Mucosa of gallbladder (tissue), 1 donor: ENCODE measurements around the gene MT2A. TPM values are rescaled to one million over a fixed set of nuclear protein-coding genes. Genes with fewer than 3 reads are reported as not detected.
"Not testable (repeated sequence)": the region's sequence is repeated elsewhere in the genome, so short reads cannot be mapped to it uniquely, and the experiment has no call there.

Source experiments
- DNase-seq: peaks from one replicate; pipeline ENCODE4 v3.0.0-alpha.2; 2020; ENCODE audit warnings: low spot score
- total RNA-seq: library from RNA; stranded (reverse); gene quantifications from one replicate; pipeline ENCODE4 v1.2.1, GENCODE V29; 2021
- donor health status: DM: no; HTN: no; CAD: no.

Gene MT2A
- 157 TPM for total RNA-seq

- peak; percentile 95 for DNase-seq
These were observed at the start of gene MT2A for GRCh38 chr16:56608043-56608875. Gene MT2A (plus strand): TSS chr16:56608584. CDS start chr16:56608656, 72 bp downstream.

- DNase-seq: no peak
These were observed 49.3 kb upstream of the MT2A start for GRCh38 chr16:56559109-56559508.

- DNase-seq: no peak
These were observed 47.9 kb upstream of the MT2A start for GRCh38 chr16:56560447-56560846.

GRCh38 chr16:56561126-56561525, 47.3 kb upstream of the MT2A start:
- no peak for DNase-seq

- no peak for DNase-seq
These were observed 43.4 kb upstream of the MT2A start, which contains the start of gene MT4 for GRCh38 chr16:56564793-56565477. Gene MT4 (plus strand): TSS chr16:56565073. CDS start chr16:56565129, 56 bp downstream.

GRCh38 chr16:56569971-56570370, 38.4 kb upstream of the MT2A start:
- DNase-seq: no peak

- no peak for DNase-seq
These were observed 36.9 kb upstream of the MT2A start for GRCh38 chr16:56571525-56571924.

- no peak for DNase-seq
These were observed 33.8 kb upstream of the MT2A start for GRCh38 chr16:56574625-56575024.

- peak; percentile 71 for DNase-seq
These were observed 31.6 kb upstream of the MT2A start for GRCh38 chr16:56576585-56577299.

GRCh38 chr16:56577300-56577625, 31.1 kb upstream of the MT2A start:
- no peak for DNase-seq

- no peak for DNase-seq
These were observed 27.9 kb upstream of the MT2A start for GRCh38 chr16:56580391-56581048.

GRCh38 chr16:56582911-56583310, 25.5 kb upstream of the MT2A start:
- not testable (repeated sequence) for DNase-seq

- DNase-seq: no peak
These were observed 24.8 kb upstream of the MT2A start for GRCh38 chr16:56583351-56584168.

GRCh38 chr16:56584276-56584675, 24.1 kb upstream of the MT2A start:
- DNase-seq: no peak

GRCh38 chr16:56588781-56589140, 19.6 kb upstream of the MT2A start:
- no peak for DNase-seq

- DNase-seq: no peak
These were observed 19.0 kb upstream of the MT2A start, which contains the start of gene MT3 for GRCh38 chr16:56589141-56590039. Gene MT3 (plus strand): TSS chr16:56589528. CDS start chr16:56589591, 63 bp downstream.

GRCh38 chr16:56591377-56592060, 16.9 kb upstream of the MT2A start:
- no peak for DNase-seq

- DNase-seq: no peak
These were observed 14.7 kb upstream of the MT2A start for GRCh38 chr16:56593573-56594291.

- no peak for DNase-seq
These were observed 14.1 kb upstream of the MT2A start for GRCh38 chr16:56594292-56594619.
